OCI-LY1 (cell line): Measurements from ENCODE around the gene CD82.

ENCODE experiments used
- H2AFZ ChIP-seq: fragments of 200-600 bp; sonication (generic), shearing (Covaris generic); 2 replicates; pipeline ENCODE4 v1.6.0; 2014; ENCODE audit warnings: antibody characterized with exemption, mild to moderate bottlenecking, low read length
- H3F3A ChIP-seq: fragments of 200-600 bp; sonication (generic), shearing (Covaris generic); 2 replicates; pipeline ENCODE4 v1.6.0; 2014; ENCODE audit warnings: mild to moderate bottlenecking, antibody characterized with exemption, low read length, moderate library complexity; ENCODE audit not compliant: insufficient read depth
- H3K27ac ChIP-seq: fragments of 200-600 bp; sonication (generic); 2 replicates; pipeline ENCODE4 v1.5.1; 2014; ENCODE audit warnings: low read length, mixed run types, mild to moderate bottlenecking, low read depth; ENCODE audit not compliant: poor library complexity, severe bottlenecking
- H3K27me3 ChIP-seq: fragments of 200-600 bp; sonication (generic); 2 replicates; pipeline ENCODE4 v1.6.0; 2014; ENCODE audit warnings: antibody characterized with exemption, mild to moderate bottlenecking, low read length, moderate library complexity; ENCODE audit not compliant: insufficient read depth
- H3K36me3 ChIP-seq: fragments of 200-600 bp; sonication (generic); 2 replicates; pipeline ENCODE4 v1.6.1; 2014; ENCODE audit warnings: mild to moderate bottlenecking, antibody characterized with exemption, low read length, moderate library complexity, mixed read lengths; ENCODE audit not compliant: insufficient read depth
- H3K4me1 ChIP-seq: fragments of 200-600 bp; sonication (generic); 2 replicates; pipeline ENCODE4 v1.5.1; 2014; ENCODE audit warnings: mild to moderate bottlenecking, low read length, moderate library complexity; ENCODE audit not compliant: insufficient read depth, severe bottlenecking
- H3K4me2 ChIP-seq: fragments of 200-600 bp; sonication (generic), shearing (Covaris generic); 2 replicates; pipeline ENCODE4 v1.6.1; 2014; ENCODE audit warnings: low read length
- H3K4me3 ChIP-seq: fragments of 200-600 bp; sonication (generic); 2 replicates; pipeline ENCODE4 v1.5.1; 2014; ENCODE audit warnings: low read length, low read depth, mild to moderate bottlenecking, mixed read lengths; ENCODE audit not compliant: poor library complexity, severe bottlenecking
- H3K79me2 ChIP-seq: fragments of 200-600 bp; shearing (Covaris generic); 2 replicates; pipeline ENCODE4 v1.6.1; 2016; ENCODE audit warnings: mixed run types, low read length, mixed read lengths; ENCODE audit not compliant: insufficient read depth
- H3K9ac ChIP-seq: fragments of 200-600 bp; sonication (generic), shearing (Covaris generic); 2 replicates; pipeline ENCODE4 v1.6.1; 2014; ENCODE audit warnings: mild to moderate bottlenecking, low read length, mixed read lengths
- H3K9me2 ChIP-seq: fragments of 200-600 bp; sonication (generic), shearing (Covaris generic); 2 replicates; pipeline ENCODE4 v1.6.1; 2014; ENCODE audit warnings: low read depth, mild to moderate bottlenecking, low read length, mixed read lengths
- H3K9me3 ChIP-seq: fragments of 200-600 bp; shearing (Covaris generic); 2 replicates; pipeline ENCODE4 v1.6.1; 2014; ENCODE audit warnings: low read length, mixed read lengths
- H4K20me1 ChIP-seq: fragments of 200-600 bp; sonication (generic), shearing (Covaris generic); 2 replicates; pipeline ENCODE4 v1.6.0; 2016; ENCODE audit warnings: mild to moderate bottlenecking, low read length; ENCODE audit not compliant: insufficient read depth
- EZH2 ChIP-seq: fragments of 200-600 bp; sonication (generic), shearing (Covaris generic); IDR thresholded peaks from 2 replicates; pipeline ENCODE4 v1.8.0; 2017; ENCODE audit warnings: borderline replicate concordance, mixed run types, mild to moderate bottlenecking, antibody characterized with exemption, low read length, moderate library complexity, mixed read lengths
- TF ChIP-seq, protein P1 (sequence below): fragments of 200-600 bp; sonication (generic), shearing (Covaris generic); IDR thresholded peaks from 2 replicates; pipeline ENCODE4 v1.5.1; 2017; ENCODE audit warnings: mild to moderate bottlenecking, antibody characterized with exemption, low read length, moderate library complexity, mixed read lengths

Gene CD82

GRCh38 chr11:44601471-44602370, 36.3 kb downstream of the CD82 start:
- Histone ChIP-seq H4K20me1 (no peaks in the 10 kb centered on the region), H3F3A (no peaks in the 10 kb centered on the region), H3K4me1 (peaks cover 86% of the 10 kb centered on the region), H3K9ac (peak overlapping the region; percentile 20; the same call in 1 of the 2 replicates), H3K9me3 (no peaks in the 10 kb centered on the region), H3K4me2 (peak overlapping the region; percentile 25; the same call in 1 of the 2 replicates), H3K27ac (peak overlapping the region; percentile 96), H3K79me2 (no peaks in the 10 kb centered on the region), H3K4me3 (peak overlapping the region; percentile 5), H3K9me2 (no peaks in the 10 kb centered on the region), H3K36me3 (peaks cover 12% of the 10 kb centered on the region), H2AFZ (no peak overlapping the region), H3K27me3 (no peaks in the 10 kb centered on the region)
- TF ChIP-seq, protein P1, sequence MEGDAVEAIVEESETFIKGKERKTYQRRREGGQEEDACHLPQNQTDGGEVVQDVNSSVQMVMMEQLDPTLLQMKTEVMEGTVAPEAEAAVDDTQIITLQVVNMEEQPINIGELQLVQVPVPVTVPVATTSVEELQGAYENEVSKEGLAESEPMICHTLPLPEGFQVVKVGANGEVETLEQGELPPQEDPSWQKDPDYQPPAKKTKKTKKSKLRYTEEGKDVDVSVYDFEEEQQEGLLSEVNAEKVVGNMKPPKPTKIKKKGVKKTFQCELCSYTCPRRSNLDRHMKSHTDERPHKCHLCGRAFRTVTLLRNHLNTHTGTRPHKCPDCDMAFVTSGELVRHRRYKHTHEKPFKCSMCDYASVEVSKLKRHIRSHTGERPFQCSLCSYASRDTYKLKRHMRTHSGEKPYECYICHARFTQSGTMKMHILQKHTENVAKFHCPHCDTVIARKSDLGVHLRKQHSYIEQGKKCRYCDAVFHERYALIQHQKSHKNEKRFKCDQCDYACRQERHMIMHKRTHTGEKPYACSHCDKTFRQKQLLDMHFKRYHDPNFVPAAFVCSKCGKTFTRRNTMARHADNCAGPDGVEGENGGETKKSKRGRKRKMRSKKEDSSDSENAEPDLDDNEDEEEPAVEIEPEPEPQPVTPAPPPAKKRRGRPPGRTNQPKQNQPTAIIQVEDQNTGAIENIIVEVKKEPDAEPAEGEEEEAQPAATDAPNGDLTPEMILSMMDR: no peak
- TF ChIP-seq EZH2: no peak

- H3K4me2 ChIP-seq: peak overlapping the region; percentile 81; the same call in 1 of the 2 replicates
- H2AFZ ChIP-seq: no peak overlapping the region
- TF ChIP-seq, protein P1: no peak
- TF ChIP-seq EZH2: no peak
- peak overlapping the region; percentile 64 for H3K4me3 ChIP-seq
- H3K9me3 ChIP-seq: no peaks in the 10 kb centered on the region
- no peaks in the 10 kb centered on the region for H3K27me3 ChIP-seq
- peak overlapping the region; percentile 80; the same call in 1 of the 2 replicates for H3K9ac ChIP-seq
- H3F3A ChIP-seq: no peaks in the 10 kb centered on the region
- H3K36me3 ChIP-seq: peaks cover 21% of the 10 kb centered on the region
- H3K4me1 ChIP-seq: peaks cover 86% of the 10 kb centered on the region
- H3K79me2 ChIP-seq: no peaks in the 10 kb centered on the region
- H3K9me2 ChIP-seq: no peaks in the 10 kb centered on the region
- H4K20me1 ChIP-seq: no peaks in the 10 kb centered on the region
- H3K27ac ChIP-seq: peak overlapping the region; percentile 96
Measured at GRCh38 chr11:44602891-44603310, 37.4 kb downstream of the CD82 start.

DNA sequence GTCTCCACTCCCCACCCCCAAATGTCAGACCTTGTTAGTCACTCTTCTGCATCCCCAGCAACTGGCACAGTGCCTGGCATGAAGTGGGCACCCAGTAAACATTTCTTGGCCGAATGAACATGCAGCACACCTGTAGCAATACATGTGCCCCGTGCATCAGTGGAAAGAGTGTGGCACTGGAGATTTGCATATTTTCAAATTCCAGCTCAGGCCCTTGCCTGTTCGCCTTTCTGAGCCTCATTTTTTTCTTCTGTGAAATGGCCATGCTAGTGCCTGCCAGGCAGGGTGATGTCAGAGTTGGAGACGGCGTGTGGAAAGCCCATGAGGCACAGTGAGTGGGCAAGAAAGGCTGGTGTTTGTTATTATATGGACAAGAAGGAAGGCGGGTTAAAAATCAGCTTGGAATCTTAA, 38.7 kb downstream of the CD82 start:
- Histone ChIP-seq H4K20me1 (no peaks in the 10 kb centered on the region), H3K4me3 (peak overlapping the region; percentile 64), H3K9me3 (no peaks in the 10 kb centered on the region), H3K4me2 (peak overlapping the region; percentile 81), H3F3A (no peaks in the 10 kb centered on the region), H3K9me2 (no peaks in the 10 kb centered on the region), H3K9ac (peak overlapping the region; percentile 80), H3K36me3 (peaks cover 27% of the 10 kb centered on the region), H2AFZ (no peak overlapping the region), H3K27me3 (no peaks in the 10 kb centered on the region), H3K79me2 (no peaks in the 10 kb centered on the region), H3K27ac (peak overlapping the region; percentile 96), H3K4me1 (peaks cover 92% of the 10 kb centered on the region)
- TF ChIP-seq, protein P1: no peak
- no peak for TF ChIP-seq EZH2
